ENCODE data around the gene TMED4. TPM values are rescaled to one million over a fixed set of nuclear protein-coding genes. Genes with fewer than 3 reads are reported as not detected.

TMED4 gene
- total RNA-seq, 1 experiment from 2014 or later = 62.4 TPM

DNA sequence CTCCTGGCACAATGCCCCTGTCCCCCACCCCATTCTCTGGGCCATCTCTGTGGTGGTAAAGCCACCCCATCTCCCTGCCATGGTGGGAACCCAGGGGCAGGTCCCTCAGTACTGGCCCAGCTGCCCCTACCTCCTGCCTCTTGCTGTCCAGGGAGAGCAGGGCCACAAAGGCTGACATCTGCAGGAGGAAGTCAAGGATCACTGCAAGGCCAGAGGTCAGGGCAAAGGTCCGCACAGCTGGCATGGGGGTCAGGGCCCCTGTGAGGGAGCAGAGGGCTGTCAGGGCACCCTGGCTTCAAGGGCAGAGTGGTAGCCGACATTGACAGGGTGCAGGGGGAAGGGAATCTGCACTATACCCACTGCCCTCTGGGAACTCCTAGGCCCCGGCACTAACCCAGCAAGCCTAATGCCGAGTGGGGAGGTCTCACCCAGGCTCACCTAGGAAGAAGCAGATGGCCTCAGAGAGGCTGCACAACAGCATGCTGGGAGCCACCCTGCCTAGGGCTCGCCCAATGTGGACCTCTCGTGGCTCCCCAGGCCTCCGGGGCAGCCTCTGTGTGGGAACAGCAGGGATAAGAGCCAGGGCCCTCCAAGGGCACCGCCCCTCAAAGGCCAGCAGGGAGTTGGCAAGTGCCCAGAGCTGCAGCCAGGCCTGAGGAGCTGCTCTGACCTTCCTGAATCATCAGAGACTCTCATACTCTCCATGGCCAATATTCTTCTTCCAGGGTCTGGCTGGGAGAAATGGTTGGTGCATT lies 48.6 kb downstream of the TMED4 start:
- Histone ChIP-seq H3K79me1 (ENCODE audit: insufficient read depth, low read depth, low read length, poor library complexity, severe bottlenecking) (no peaks in the 10 kb centered on the region), H4K20me1 (ENCODE audit: control insufficient read depth, insufficient read depth, insufficient read length) (no peaks in the 10 kb centered on the region), H2BK15ac (ENCODE audit: low read depth, low read length) (no peak overlapping the region), H3K14ac (ENCODE audit: insufficient read depth, low read length) (no peak overlapping the region), H3K79me2 (ENCODE audit: insufficient read depth, low read length) (no peaks in the 10 kb centered on the region), H3K9me3 (ENCODE audit: control insufficient read depth, low read depth, low read length) (no peaks in the 10 kb centered on the region), H4K5ac (ENCODE audit: insufficient read length, low read depth, low read length) (no peak overlapping the region), H3T11ph (ENCODE audit: low read length) (no peak overlapping the region), H2AFZ (ENCODE audit: low read length) (no peak overlapping the region), H3K23me2 (ENCODE audit: insufficient read length, low read depth, low read length, poor library complexity, severe bottlenecking) (no peaks in the 10 kb centered on the region), H2BK12ac (ENCODE audit: insufficient read length, low read depth, low read length) (no peak overlapping the region), H3K27me3 (ENCODE audit: insufficient read depth, low read length) (no peaks in the 10 kb centered on the region), H3K4ac (ENCODE audit: low read depth, low read length) (no peak overlapping the region), H3K27ac (ENCODE audit: insufficient read length, low read depth, low read length) (no peak overlapping the region), H3K56ac (ENCODE audit: insufficient read length, low read depth, low read length) (no peak overlapping the region), H3K4me2 (ENCODE audit: insufficient read depth, insufficient read length, low read length) (no peak overlapping the region), H3K4me1 (ENCODE audit: insufficient read depth, low read length) (no peaks in the 10 kb centered on the region), H3K18ac (ENCODE audit: insufficient read length, low read depth, low read length) (no peak overlapping the region), H2BK20ac (ENCODE audit: low read depth, low read length, poor library complexity, severe bottlenecking) (no peak overlapping the region), H2BK5ac (ENCODE audit: insufficient read length, low read length) (no peak overlapping the region), H4K8ac (replicated peaks; ENCODE audit: insufficient read length, low read depth, low read length) (no peak overlapping the region), H2BK120ac (ENCODE audit: low read depth, low read length, poor library complexity, severe bottlenecking) (no peak overlapping the region), H2AK5ac (ENCODE audit: insufficient read length, low read length) (no peak overlapping the region), H3K23ac (ENCODE audit: insufficient read length, low read depth, low read length) (no peak overlapping the region), H4K91ac (ENCODE audit: insufficient read length, low read depth, low read length) (no peak overlapping the region), H3K9ac (ENCODE audit: extremely low read depth, insufficient read length, low read length) (no peak overlapping the region)
- TF ChIP-seq, protein P1, sequence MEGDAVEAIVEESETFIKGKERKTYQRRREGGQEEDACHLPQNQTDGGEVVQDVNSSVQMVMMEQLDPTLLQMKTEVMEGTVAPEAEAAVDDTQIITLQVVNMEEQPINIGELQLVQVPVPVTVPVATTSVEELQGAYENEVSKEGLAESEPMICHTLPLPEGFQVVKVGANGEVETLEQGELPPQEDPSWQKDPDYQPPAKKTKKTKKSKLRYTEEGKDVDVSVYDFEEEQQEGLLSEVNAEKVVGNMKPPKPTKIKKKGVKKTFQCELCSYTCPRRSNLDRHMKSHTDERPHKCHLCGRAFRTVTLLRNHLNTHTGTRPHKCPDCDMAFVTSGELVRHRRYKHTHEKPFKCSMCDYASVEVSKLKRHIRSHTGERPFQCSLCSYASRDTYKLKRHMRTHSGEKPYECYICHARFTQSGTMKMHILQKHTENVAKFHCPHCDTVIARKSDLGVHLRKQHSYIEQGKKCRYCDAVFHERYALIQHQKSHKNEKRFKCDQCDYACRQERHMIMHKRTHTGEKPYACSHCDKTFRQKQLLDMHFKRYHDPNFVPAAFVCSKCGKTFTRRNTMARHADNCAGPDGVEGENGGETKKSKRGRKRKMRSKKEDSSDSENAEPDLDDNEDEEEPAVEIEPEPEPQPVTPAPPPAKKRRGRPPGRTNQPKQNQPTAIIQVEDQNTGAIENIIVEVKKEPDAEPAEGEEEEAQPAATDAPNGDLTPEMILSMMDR (conservative IDR thresholded peaks at IDR 0.05) = no peak
- Mint-ChIP-seq H3K36me3 (ENCODE audit: insufficient read depth in 1 of 3, low read depth in 3 of 3) (no peaks in the 10 kb centered on the region; a peak in 1 of 7 replicates), H3K27me3 (ENCODE audit: low read depth) (no peaks in the 10 kb centered on the region; the same call in 1 of the 2 replicates), H3K4me3 (no peak overlapping the region), H3K27ac (no peak overlapping the region), H3K9me3 (peaks cover 0 to 2% of the 10 kb centered on the region in 2 experiments; a peak in 2 of 5 replicates), H3K4me1 (peaks cover 0 to 4% of the 10 kb centered on the region in 2 experiments; a peak in 1 of 4 replicates)
- no CpG with 5 or more reads among the region's 8 CpGs for WGBS (ENCODE audit: extremely low coverage, insufficient read length, low lambda C conversion rate)
- no peak for DNase-seq
